ENCODE results near the gene CLPTM1L. TPM values are rescaled to one million over a fixed set of nuclear protein-coding genes. Genes with fewer than 3 reads are reported as not detected.

The CLPTM1L gene
- total RNA-seq, 3 donors from 2014 or later = 86.6 to 101 (median 97.6) TPM

DNA sequence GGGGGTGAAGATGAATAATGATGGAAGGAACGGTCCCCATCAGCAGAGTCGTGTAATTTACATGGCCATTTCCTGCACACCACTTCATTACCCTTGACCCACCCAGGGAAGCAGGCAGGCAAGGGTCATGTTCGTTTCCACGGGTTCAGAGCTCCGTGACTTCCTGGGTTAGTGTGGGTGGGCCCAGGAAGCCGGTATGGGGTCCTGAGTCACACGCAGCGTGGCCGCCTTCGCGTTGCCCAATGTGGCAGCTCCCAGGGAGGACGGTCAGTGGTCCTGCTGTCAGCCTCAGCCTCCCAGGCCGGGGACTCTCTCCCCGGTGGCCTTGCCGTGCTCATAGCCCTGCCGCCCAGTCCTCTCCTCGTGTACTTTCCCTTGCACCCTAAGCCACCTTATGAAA, 44.9 kb downstream of the CLPTM1L start:
- Histone ChIP-seq H3K4me1 (ENCODE audit: low read depth) (no peaks in the 10 kb centered on the region), H3K36me3 (ENCODE audit: low read depth) (peaks cover 2% of the 10 kb centered on the region), H3K4me3 (no peak overlapping the region), H3K9me3 (no peaks in the 10 kb centered on the region)
- intact Hi-C loops (cut with DNase I, micrococcal nuclease) = no loop called here
- ATAC-seq (no peak), DNase-seq (peak in 1 of 3 donors; percentile 10)
- TF ChIP-seq, protein P1, sequence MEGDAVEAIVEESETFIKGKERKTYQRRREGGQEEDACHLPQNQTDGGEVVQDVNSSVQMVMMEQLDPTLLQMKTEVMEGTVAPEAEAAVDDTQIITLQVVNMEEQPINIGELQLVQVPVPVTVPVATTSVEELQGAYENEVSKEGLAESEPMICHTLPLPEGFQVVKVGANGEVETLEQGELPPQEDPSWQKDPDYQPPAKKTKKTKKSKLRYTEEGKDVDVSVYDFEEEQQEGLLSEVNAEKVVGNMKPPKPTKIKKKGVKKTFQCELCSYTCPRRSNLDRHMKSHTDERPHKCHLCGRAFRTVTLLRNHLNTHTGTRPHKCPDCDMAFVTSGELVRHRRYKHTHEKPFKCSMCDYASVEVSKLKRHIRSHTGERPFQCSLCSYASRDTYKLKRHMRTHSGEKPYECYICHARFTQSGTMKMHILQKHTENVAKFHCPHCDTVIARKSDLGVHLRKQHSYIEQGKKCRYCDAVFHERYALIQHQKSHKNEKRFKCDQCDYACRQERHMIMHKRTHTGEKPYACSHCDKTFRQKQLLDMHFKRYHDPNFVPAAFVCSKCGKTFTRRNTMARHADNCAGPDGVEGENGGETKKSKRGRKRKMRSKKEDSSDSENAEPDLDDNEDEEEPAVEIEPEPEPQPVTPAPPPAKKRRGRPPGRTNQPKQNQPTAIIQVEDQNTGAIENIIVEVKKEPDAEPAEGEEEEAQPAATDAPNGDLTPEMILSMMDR (IDR thresholded peaks at IDR 0.05) = no peak

GRCh38 chr5:1299511-1299850, 45.4 kb downstream of the CLPTM1L start:
- no peaks in the 10 kb centered on the region for H3K9me3 ChIP-seq
- H3K36me3 ChIP-seq (ENCODE audit: low read depth) = no peaks in the 10 kb centered on the region
- H3K4me1 ChIP-seq (ENCODE audit: low read depth) = peaks cover 4% of the 10 kb centered on the region
- DNase-seq = peak in 1 of 3 donors; percentile 6
- no peak for ATAC-seq
- intact Hi-C loops (cut with DNase I, micrococcal nuclease) = no loop called here
- TF ChIP-seq, protein P1 (IDR thresholded peaks at IDR 0.05) = no peak
- H3K4me3 ChIP-seq = no peak overlapping the region

DNA sequence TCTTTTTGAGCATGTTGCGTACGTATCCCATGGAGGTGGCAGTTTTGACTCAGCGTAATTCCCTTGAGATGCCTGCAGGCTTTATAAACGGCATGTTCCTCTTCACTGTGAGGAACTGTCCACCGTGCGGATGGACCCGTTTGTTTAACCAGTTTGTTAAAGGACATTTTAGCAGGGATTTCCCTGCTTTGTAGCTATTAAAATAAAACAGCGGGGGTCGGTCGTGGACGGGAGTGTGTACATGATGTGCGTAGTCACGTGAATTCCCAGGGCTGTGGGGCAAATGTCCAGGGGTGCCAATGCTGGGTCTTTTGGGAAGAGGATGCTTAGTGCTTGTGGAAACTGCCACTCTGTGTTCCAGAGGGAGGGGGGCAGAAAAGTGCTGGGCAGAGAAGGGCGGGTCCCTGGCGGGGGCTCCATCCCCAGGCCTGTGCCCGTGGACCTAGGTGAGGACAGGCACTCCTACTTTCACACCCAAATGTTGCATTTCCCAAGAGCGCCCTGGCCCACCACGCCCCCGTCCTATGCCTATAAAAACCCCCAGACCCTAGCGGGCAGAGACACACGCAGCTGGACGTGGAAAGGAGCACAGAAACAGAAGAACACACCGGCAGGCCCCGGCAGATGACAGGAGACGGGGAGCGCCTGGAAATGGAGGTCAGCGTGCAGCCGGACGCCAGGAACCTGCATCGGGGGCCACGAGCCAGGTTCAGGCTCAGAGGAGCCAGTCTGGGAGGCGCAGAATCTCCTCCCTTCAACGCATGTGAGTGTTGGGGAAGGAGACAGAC, 46.0 kb downstream of the CLPTM1L start:
- intact Hi-C loops (cut with DNase I, micrococcal nuclease) = no loop called here
- DNase-seq (peak in 1 of 3 donors; percentile 10), ATAC-seq (no peak)
- Histone ChIP-seq H3K4me1 (ENCODE audit: low read depth) (peaks cover 9% of the 10 kb centered on the region), H3K9me3 (no peaks in the 10 kb centered on the region), H3K4me3 (no peak overlapping the region), H3K36me3 (ENCODE audit: low read depth) (no peaks in the 10 kb centered on the region)
- TF ChIP-seq, protein P1 (IDR thresholded peaks at IDR 0.05) = no peak

- intact Hi-C loops (cut with DNase I, micrococcal nuclease) = no loop called here
- no peaks in the 10 kb centered on the region for H3K36me3 ChIP-seq (ENCODE audit: low read depth)
- H3K4me1 ChIP-seq (ENCODE audit: low read depth) = peaks cover 9% of the 10 kb centered on the region
- ATAC-seq (no peak), DNase-seq (peak in 1 of 3 donors; percentile 9)
- H3K9me3 ChIP-seq = no peaks in the 10 kb centered on the region
- TF ChIP-seq, protein P1 (IDR thresholded peaks at IDR 0.05) = no peak
- H3K4me3 ChIP-seq = no peak overlapping the region
Observed at GRCh38 chr5:1298067-1298551, 46.8 kb downstream of the CLPTM1L start.

DNA sequence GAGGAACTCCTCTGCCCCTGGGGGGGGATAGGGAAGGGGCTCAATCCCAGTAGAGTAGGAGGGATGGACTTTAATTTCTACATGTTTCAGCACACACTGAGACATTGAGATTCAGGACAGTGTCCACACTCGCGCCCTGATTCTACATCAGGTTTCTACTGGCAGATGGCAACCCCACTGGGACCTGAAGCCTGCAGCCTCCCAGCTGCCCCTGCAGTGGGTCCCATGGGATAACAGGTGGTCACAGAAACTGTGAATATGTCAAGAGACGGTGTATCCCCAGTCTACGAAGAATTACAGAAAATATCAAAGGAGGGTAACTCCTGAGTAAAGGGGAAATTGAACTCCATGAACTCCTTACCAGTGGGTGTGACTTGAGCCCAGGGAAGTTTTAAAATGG, 47.7 kb downstream of the CLPTM1L start:
- ATAC-seq (no peak), DNase-seq (peak in 1 of 3 donors; percentile 5)
- intact Hi-C loops (cut with DNase I, micrococcal nuclease) = no loop called here

More for the DNA sequence above, 47.7 kb downstream of the CLPTM1L start:
- no peaks in the 10 kb centered on the region for H3K36me3 ChIP-seq (ENCODE audit: low read depth)
- peaks cover 9% of the 10 kb centered on the region for H3K4me1 ChIP-seq (ENCODE audit: low read depth)
- TF ChIP-seq, protein P1 (IDR thresholded peaks at IDR 0.05) = no peak
- H3K4me3 ChIP-seq = no peak overlapping the region
- H3K9me3 ChIP-seq = no peaks in the 10 kb centered on the region

Measured in mucosa of descending colon (tissue), 3 donors.